ENCODE results near the gene ATPAF1. TPM values are rescaled to one million over a fixed set of nuclear protein-coding genes. Genes with fewer than 3 reads are reported as not detected.
"Not testable (repeated sequence)": the region's sequence is repeated elsewhere in the genome, so short reads cannot be mapped to it uniquely, and the experiment has no call there.

The ATPAF1 gene
- total RNA-seq, 2 donors from 2014 or later: 34.1 to 40.9 TPM

GRCh38 chr1:46672696-46673095 lies 4.5 kb upstream of the ATPAF1 start:
- no peaks in the 10 kb centered on the region for H3K9me3 Mint-ChIP-seq
- no peaks in the 10 kb centered on the region for H3K27me3 Mint-ChIP-seq
- H3K4me3 Mint-ChIP-seq: no peak overlapping the region
- H3K36me3 Mint-ChIP-seq: no peaks in the 10 kb centered on the region
- ATAC-seq: no peak
- H3K27ac Mint-ChIP-seq: no peak overlapping the region
- no peak for DNase-seq (ENCODE audit: low spot score)
- peaks cover 14 to 22% of the 10 kb centered on the region in 2 donors for H3K4me1 Mint-ChIP-seq (ENCODE audit: low read depth in 2 of 2)

- Mint-ChIP-seq H3K27me3 (no peaks in the 10 kb centered on the region), H3K36me3 (no peaks in the 10 kb centered on the region), H3K27ac (no peak within 1 kb of the TSS), H3K4me1 (ENCODE audit: low read depth in 2 of 2) (peaks cover 21 to 24% of the 10 kb centered on the region in 2 donors), H3K4me3 (no peak within 1 kb of the TSS), H3K9me3 (no peaks in the 10 kb centered on the region)
- no peak for ATAC-seq
- DNase-seq (ENCODE audit: low spot score): no peak
Measured at GRCh38 chr1:46671554-46671953, 3.4 kb upstream of the ATPAF1 start, which contains the start of gene TEX38. TEX38 (plus strand) TSS chr1:46671854; CDS start chr1:46671935, 81 bp downstream.

GRCh38 chr1:46670134-46670533 lies 2.0 kb upstream of the ATPAF1 start:
- Mint-ChIP-seq H3K27ac (no peak overlapping the region), H3K27me3 (no peaks in the 10 kb centered on the region), H3K9me3 (no peaks in the 10 kb centered on the region), H3K36me3 (peaks cover under 1% of the 10 kb centered on the region), H3K4me1 (ENCODE audit: low read depth in 2 of 2) (peaks cover 12 to 16% of the 10 kb centered on the region in 2 donors), H3K4me3 (no peak overlapping the region)
- DNase-seq (ENCODE audit: low spot score) (no peak), ATAC-seq (no peak)

GRCh38 chr1:46665983-46666382 lies 2.2 kb downstream of the ATPAF1 start:
- peaks cover 15 to 16% of the 10 kb centered on the region in 2 donors for H3K4me1 Mint-ChIP-seq (ENCODE audit: low read depth in 2 of 2)
- ATAC-seq (no peak), DNase-seq (ENCODE audit: low spot score) (no peak)
- H3K27me3 Mint-ChIP-seq: no peaks in the 10 kb centered on the region
- no peaks in the 10 kb centered on the region for H3K9me3 Mint-ChIP-seq
- peak overlapping the region; percentile 85 for H3K4me3 Mint-ChIP-seq
- H3K36me3 Mint-ChIP-seq: peaks cover 9% of the 10 kb centered on the region
- H3K27ac Mint-ChIP-seq: no peak overlapping the region

- not testable (repeated sequence) for DNase-seq (ENCODE audit: low spot score); ATAC-seq; H3K36me3 Mint-ChIP-seq; H3K9me3 Mint-ChIP-seq; H3K27me3 Mint-ChIP-seq; H3K27ac Mint-ChIP-seq; H3K4me3 Mint-ChIP-seq
- peaks cover 15 to 16% of the 10 kb centered on the region in 2 donors for H3K4me1 Mint-ChIP-seq (ENCODE audit: low read depth in 2 of 2)
Measured at GRCh38 chr1:46662919-46663318, 5.2 kb downstream of the ATPAF1 start.

GRCh38 chr1:46660116-46660515 lies 8.0 kb downstream of the ATPAF1 start:
- H3K27me3 Mint-ChIP-seq; H3K4me3 Mint-ChIP-seq; H3K27ac Mint-ChIP-seq; H3K9me3 Mint-ChIP-seq; ATAC-seq; DNase-seq (ENCODE audit: low spot score); H3K4me1 Mint-ChIP-seq (ENCODE audit: low read depth in 2 of 2): not testable (repeated sequence)
- H3K36me3 Mint-ChIP-seq: peaks cover 17% of the 10 kb centered on the region

GRCh38 chr1:46659307-46659870 lies 8.8 kb downstream of the ATPAF1 start:
- Mint-ChIP-seq H3K4me3 (no peak overlapping the region), H3K27ac (no peak overlapping the region), H3K36me3 (peaks cover 17% of the 10 kb centered on the region), H3K27me3 (no peaks in the 10 kb centered on the region), H3K4me1 (ENCODE audit: low read depth in 2 of 2) (no peaks in the 10 kb centered on the region), H3K9me3 (no peaks in the 10 kb centered on the region)
- ATAC-seq (no peak), DNase-seq (ENCODE audit: low spot score) (no peak)

- peaks cover 16% of the 10 kb centered on the region for H3K36me3 Mint-ChIP-seq
Measured at GRCh38 chr1:46657775-46658174, 10.4 kb downstream of the ATPAF1 start.

GRCh38 chr1:46656643-46657042 lies 11.5 kb downstream of the ATPAF1 start:
- ATAC-seq (no peak), DNase-seq (ENCODE audit: low spot score) (no peak)
- H3K4me1 Mint-ChIP-seq (ENCODE audit: low read depth in 2 of 2): no peaks in the 10 kb centered on the region
- H3K27me3 Mint-ChIP-seq: no peaks in the 10 kb centered on the region
- H3K27ac Mint-ChIP-seq: no peak overlapping the region
- no peaks in the 10 kb centered on the region for H3K9me3 Mint-ChIP-seq
- peaks cover 16% of the 10 kb centered on the region for H3K36me3 Mint-ChIP-seq
- no peak overlapping the region for H3K4me3 Mint-ChIP-seq

More at GRCh38 chr1:46657775-46658174, 10.4 kb downstream of the ATPAF1 start:
- Mint-ChIP-seq H3K27ac (no peak overlapping the region), H3K4me1 (ENCODE audit: low read depth in 2 of 2) (no peaks in the 10 kb centered on the region), H3K4me3 (no peak overlapping the region), H3K27me3 (no peaks in the 10 kb centered on the region), H3K9me3 (no peaks in the 10 kb centered on the region)
- ATAC-seq (no peak), DNase-seq (ENCODE audit: low spot score) (no peak)

GRCh38 chr1:46655848-46656247 lies 12.3 kb downstream of the ATPAF1 start:
- H3K36me3 Mint-ChIP-seq: peaks cover 16% of the 10 kb centered on the region
- H3K27ac Mint-ChIP-seq: no peak overlapping the region
- ATAC-seq (no peak), DNase-seq (ENCODE audit: low spot score) (no peak)
- H3K4me1 Mint-ChIP-seq (ENCODE audit: low read depth in 2 of 2): no peaks in the 10 kb centered on the region
- H3K4me3 Mint-ChIP-seq: no peak overlapping the region
- no peaks in the 10 kb centered on the region for H3K9me3 Mint-ChIP-seq
- H3K27me3 Mint-ChIP-seq: no peaks in the 10 kb centered on the region

- H3K27ac Mint-ChIP-seq, ATAC-seq: not testable (repeated sequence)
Measured at GRCh38 chr1:46654698-46655097, 13.5 kb downstream of the ATPAF1 start.

GRCh38 chr1:46654012-46654411 lies 14.2 kb downstream of the ATPAF1 start:
- Mint-ChIP-seq H3K9me3 (peaks cover 2% of the 10 kb centered on the region), H3K4me3 (no peak overlapping the region), H3K27ac (no peak overlapping the region), H3K4me1 (ENCODE audit: low read depth in 2 of 2) (no peaks in the 10 kb centered on the region), H3K27me3 (no peaks in the 10 kb centered on the region), H3K36me3 (peaks cover 23% of the 10 kb centered on the region)
- no peak for DNase-seq (ENCODE audit: low spot score)
- no peak for ATAC-seq

More at GRCh38 chr1:46654698-46655097, 13.5 kb downstream of the ATPAF1 start:
- H3K27me3 Mint-ChIP-seq; H3K4me1 Mint-ChIP-seq (ENCODE audit: low read depth in 2 of 2); H3K9me3 Mint-ChIP-seq; H3K4me3 Mint-ChIP-seq; DNase-seq (ENCODE audit: low spot score): not testable (repeated sequence)
- peaks cover 23% of the 10 kb centered on the region for H3K36me3 Mint-ChIP-seq

- H3K27ac Mint-ChIP-seq: no peak overlapping the region
- H3K4me3 Mint-ChIP-seq: no peak overlapping the region
- peaks cover 23% of the 10 kb centered on the region for H3K36me3 Mint-ChIP-seq
- DNase-seq (ENCODE audit: low spot score): no peak
- H3K27me3 Mint-ChIP-seq: no peaks in the 10 kb centered on the region
- H3K9me3 Mint-ChIP-seq: peaks cover 2% of the 10 kb centered on the region
- ATAC-seq: no peak
- no peaks in the 10 kb centered on the region for H3K4me1 Mint-ChIP-seq (ENCODE audit: low read depth in 2 of 2)
Measured at GRCh38 chr1:46653405-46653958, 14.7 kb downstream of the ATPAF1 start.

GRCh38 chr1:46652321-46653100 lies 15.7 kb downstream of the ATPAF1 start:
- Mint-ChIP-seq H3K36me3 (peaks cover 25% of the 10 kb centered on the region), H3K4me3 (no peak overlapping the region), H3K27ac (no peak overlapping the region), H3K9me3 (peaks cover 2% of the 10 kb centered on the region), H3K27me3 (no peaks in the 10 kb centered on the region), H3K4me1 (ENCODE audit: low read depth in 2 of 2) (no peaks in the 10 kb centered on the region)
- ATAC-seq (no peak), DNase-seq (ENCODE audit: low spot score) (no peak)
